Activated naive CD8-positive, alpha-beta T cell treated with anti-CD3 and anti-CD28 coated beads, Interleukin-2, amount 10 ng/mL, durations not matched to agents 7 days and 5 days (primary cell): ENCODE data around the gene ITGB3. TPM values are rescaled to one million over a fixed set of nuclear protein-coding genes. Genes with fewer than 3 reads are reported as not detected.
"Not testable (repeated sequence)": the region's sequence is repeated elsewhere in the genome, so short reads cannot be mapped to it uniquely, and the experiment has no call there.

Experiments
- ATAC-seq: fragments of 150-1000 bp; cut with Tn5 transposase; one replicate; pipeline ENCODE4 v1.10.0; 2021; ENCODE audit warnings: low read depth, moderate library complexity
- POLR2A ChIA-PET: fragments of 350-600 bp; sonication (Branson Sonifier 250); formaldehyde crosslinking; loops from one replicate; lab custom pipeline; 2021; ENCODE audit warnings: antibody characterized with exemption; lab: Charles Lee
- DNase-seq: peaks from one replicate; pipeline ENCODE4 v3.0.0; 2021
- H3K27ac Mint-ChIP-seq: one replicate; pipeline ENCODE4 v1.8.0; 2022; ENCODE audit warnings: mild to moderate bottlenecking, mixed read lengths
- H3K27me3 Mint-ChIP-seq: one replicate; pipeline ENCODE4 v1.8.0; 2022; ENCODE audit warnings: mild to moderate bottlenecking, moderate library complexity, mixed read lengths
- H3K36me3 Mint-ChIP-seq: one replicate; pipeline ENCODE4 v1.8.0; 2021; ENCODE audit warnings: mild to moderate bottlenecking, mixed read lengths
- H3K4me1 Mint-ChIP-seq: one replicate; pipeline ENCODE4 v1.8.0; 2021; ENCODE audit warnings: mixed read lengths
- H3K4me3 Mint-ChIP-seq: one replicate; pipeline ENCODE4 v1.8.0; 2022; ENCODE audit warnings: mild to moderate bottlenecking, moderate library complexity, mixed read lengths
- H3K9me3 Mint-ChIP-seq: one replicate; pipeline ENCODE4 v1.8.0; 2021; ENCODE audit warnings: mixed read lengths
- total RNA-seq, 2 experiments: library from RNA; stranded (reverse); gene quantifications; one replicate each; pipeline ENCODE4 v1.2.3, GENCODE V29; 2021

ITGB3 gene
- total RNA-seq, 2 experiments from 2014 or later = 0.17 TPM; not detected in 1

GRCh38 chr17:47265983-47266541 lies 12.4 kb downstream of the ITGB3 start:
- H3K27me3 Mint-ChIP-seq = peaks cover 17% of the 10 kb centered on the region
- DNase-seq (no peak), ATAC-seq (no peak)

DNA sequence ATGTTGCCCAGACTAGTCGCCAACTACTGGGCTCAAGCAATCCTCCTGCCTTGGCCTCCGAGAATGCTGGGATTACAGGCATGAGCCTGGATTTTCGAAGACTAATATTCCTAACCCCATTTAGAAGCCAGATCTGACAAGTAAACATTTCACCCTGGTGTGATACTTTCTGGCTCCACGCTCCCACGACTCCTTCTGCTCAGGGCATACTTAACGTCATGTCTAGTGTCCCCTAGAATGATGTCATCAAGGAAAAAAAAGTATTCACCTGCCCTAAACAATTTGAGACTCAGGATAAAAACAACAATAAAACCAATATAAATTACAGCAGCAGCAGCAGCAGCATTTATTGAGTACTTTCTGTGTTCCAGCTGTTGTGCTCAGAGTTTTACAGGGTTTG lies 13.2 kb downstream of the ITGB3 start:
- DNase-seq (no peak), ATAC-seq (no peak)
- H3K4me3 Mint-ChIP-seq = no peak overlapping the region
- no peaks in the 10 kb centered on the region for H3K36me3 Mint-ChIP-seq
- H3K27ac Mint-ChIP-seq = no peak overlapping the region
- H3K4me1 Mint-ChIP-seq = no peaks in the 10 kb centered on the region
- peaks cover 6% of the 10 kb centered on the region for H3K9me3 Mint-ChIP-seq
- peaks cover 20% of the 10 kb centered on the region for H3K27me3 Mint-ChIP-seq
- POLR2A ChIA-PET = no interaction called here

More at GRCh38 chr17:47265983-47266541, 12.4 kb downstream of the ITGB3 start:
- Mint-ChIP-seq H3K4me3 (no peak overlapping the region), H3K9me3 (peaks cover 6% of the 10 kb centered on the region), H3K36me3 (no peaks in the 10 kb centered on the region), H3K4me1 (no peaks in the 10 kb centered on the region), H3K27ac (no peak overlapping the region)
- POLR2A ChIA-PET = no interaction called here

DNA sequence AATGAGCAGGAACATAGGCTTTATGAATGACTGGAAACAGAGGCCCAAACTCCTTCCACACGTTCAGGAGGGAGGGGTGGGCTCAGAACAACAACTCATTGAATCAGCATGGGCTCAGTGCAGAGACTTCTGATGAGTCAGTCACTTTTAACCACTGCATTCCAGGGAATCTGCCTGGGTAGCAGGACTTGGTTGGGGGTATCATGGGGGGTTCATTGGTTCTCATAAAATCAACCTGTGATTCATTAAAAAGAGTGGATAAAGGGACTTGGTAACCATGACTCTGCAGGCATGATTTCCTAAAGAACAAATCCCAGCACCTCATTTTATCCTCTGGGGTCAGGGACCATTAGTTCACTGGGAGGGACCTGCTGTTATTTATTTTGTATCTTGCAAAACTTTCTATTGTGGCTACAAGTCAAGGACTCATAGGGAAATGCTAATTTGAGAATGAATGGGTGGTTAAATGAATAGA lies 13.8 kb downstream of the ITGB3 start:
- no peaks in the 10 kb centered on the region for H3K4me1 Mint-ChIP-seq
- H3K27ac Mint-ChIP-seq = no peak overlapping the region
- peaks cover 18% of the 10 kb centered on the region for H3K27me3 Mint-ChIP-seq
- H3K9me3 Mint-ChIP-seq = peaks cover 6% of the 10 kb centered on the region
- H3K4me3 Mint-ChIP-seq = no peak overlapping the region
- ATAC-seq = no peak
- no peaks in the 10 kb centered on the region for H3K36me3 Mint-ChIP-seq
- POLR2A ChIA-PET = no interaction called here
- no peak for DNase-seq

DNA sequence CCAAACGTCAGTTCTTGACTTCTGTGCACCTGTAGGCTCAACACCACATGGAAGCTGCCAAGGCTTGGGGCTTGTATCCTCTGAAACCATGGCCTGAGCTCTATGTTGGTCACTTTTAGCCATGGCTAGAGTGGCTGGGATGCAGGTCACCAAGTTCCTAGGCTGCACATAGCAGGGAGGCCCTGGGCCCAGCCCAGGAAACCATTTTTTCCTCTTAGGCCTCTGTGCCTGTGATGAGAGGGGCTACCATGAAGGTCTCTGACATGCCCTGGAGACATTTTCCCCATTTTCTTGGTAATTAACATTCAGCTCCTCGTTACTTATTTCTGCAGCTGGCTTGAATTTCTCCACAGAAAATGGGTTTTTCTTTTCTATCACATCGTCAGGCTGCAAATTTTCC lies 15.3 kb downstream of the ITGB3 start:
- H3K4me1 Mint-ChIP-seq, H3K27ac Mint-ChIP-seq, ATAC-seq, H3K36me3 Mint-ChIP-seq, H3K9me3 Mint-ChIP-seq, H3K4me3 Mint-ChIP-seq, DNase-seq, POLR2A ChIA-PET: not testable (repeated sequence)
- peaks cover 20% of the 10 kb centered on the region for H3K27me3 Mint-ChIP-seq

GRCh38 chr17:47269561-47270280 lies 16.1 kb downstream of the ITGB3 start:
- ATAC-seq, H3K36me3 Mint-ChIP-seq, H3K4me1 Mint-ChIP-seq, H3K9me3 Mint-ChIP-seq, H3K4me3 Mint-ChIP-seq, H3K27ac Mint-ChIP-seq, POLR2A ChIA-PET, DNase-seq: not testable (repeated sequence)
- peaks cover 27% of the 10 kb centered on the region for H3K27me3 Mint-ChIP-seq

DNA sequence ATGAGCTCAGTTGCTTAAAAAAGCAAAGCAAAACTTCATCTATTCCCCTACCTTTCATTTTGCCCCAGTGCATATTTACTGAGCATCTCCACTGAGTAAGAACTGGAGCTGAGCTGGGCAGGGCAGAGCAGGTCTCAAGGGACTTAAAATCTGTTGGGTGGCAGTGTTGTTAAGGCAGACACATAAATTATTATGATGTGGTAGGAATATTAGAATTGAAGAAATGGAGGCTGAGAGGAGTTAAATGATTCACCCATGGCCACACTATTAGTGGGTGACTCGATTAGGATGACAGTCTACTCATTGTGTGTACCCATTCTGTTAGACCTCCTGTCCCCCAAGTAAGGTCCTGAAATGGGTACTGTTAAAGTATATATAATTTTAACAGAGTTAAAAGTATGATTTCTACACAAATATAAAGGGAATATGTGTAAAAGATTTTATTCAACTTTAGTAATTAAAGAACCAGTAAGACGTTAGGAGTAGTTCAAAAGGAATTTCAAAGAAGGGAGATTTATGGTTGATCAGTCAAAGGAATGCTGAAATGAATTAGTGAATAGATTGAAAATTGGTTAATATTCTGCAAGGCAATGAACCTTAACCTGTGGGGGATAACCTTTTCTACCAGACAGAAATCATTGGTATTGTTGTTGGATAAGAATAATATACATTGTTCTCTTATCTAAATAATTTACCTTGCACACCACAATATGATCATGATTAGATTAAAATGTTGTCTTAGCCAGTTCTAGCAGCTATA lies 17.5 kb downstream of the ITGB3 start:
- POLR2A ChIA-PET = no interaction called here
- ATAC-seq = no peak
- no peaks in the 10 kb centered on the region for H3K36me3 Mint-ChIP-seq
- peaks cover 6% of the 10 kb centered on the region for H3K9me3 Mint-ChIP-seq
- H3K27ac Mint-ChIP-seq = no peak overlapping the region
- no peak overlapping the region for H3K4me3 Mint-ChIP-seq
- peaks cover 30% of the 10 kb centered on the region for H3K27me3 Mint-ChIP-seq
- no peaks in the 10 kb centered on the region for H3K4me1 Mint-ChIP-seq
- DNase-seq = no peak

- Mint-ChIP-seq H3K4me1 (no peaks in the 10 kb centered on the region), H3K27me3 (peaks cover 28% of the 10 kb centered on the region), H3K27ac (no peak overlapping the region), H3K36me3 (no peaks in the 10 kb centered on the region), H3K4me3 (no peak overlapping the region), H3K9me3 (peaks cover 6% of the 10 kb centered on the region)
- no peak for ATAC-seq
- DNase-seq = no peak
- POLR2A ChIA-PET = no interaction called here
Measured at GRCh38 chr17:47272491-47272890, 18.9 kb downstream of the ITGB3 start.

DNA sequence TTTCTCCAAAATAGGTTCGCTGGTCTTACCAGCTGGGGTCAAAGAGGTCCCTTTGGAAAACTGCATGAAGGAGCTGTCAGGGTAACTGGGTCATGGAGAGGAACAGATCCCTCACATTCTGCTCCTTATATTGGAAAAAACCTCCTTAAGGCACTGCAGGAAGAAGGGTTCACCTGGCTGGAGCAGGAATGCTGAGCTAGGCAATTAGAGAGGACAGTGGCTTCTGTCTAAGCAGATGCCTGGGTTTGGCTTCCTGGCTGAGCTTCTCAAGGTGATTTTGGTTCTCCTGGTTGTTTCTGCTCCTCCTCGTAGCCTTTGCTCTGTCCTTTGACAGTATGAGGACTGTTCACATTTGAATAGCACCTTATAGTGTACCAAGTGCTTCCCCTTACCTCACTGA lies 19.6 kb downstream of the ITGB3 start:
- ATAC-seq (no peak), DNase-seq (no peak)
- POLR2A ChIA-PET = interaction anchor here (0.6 kb wide), 1 partner anchor 160 kb away, joined by 4 read pairs; no protein-coding TSS in a partner anchor
- Mint-ChIP-seq H3K27ac (no peak overlapping the region), H3K27me3 (peaks cover 28% of the 10 kb centered on the region), H3K9me3 (peaks cover 6% of the 10 kb centered on the region), H3K4me1 (no peaks in the 10 kb centered on the region), H3K4me3 (no peak overlapping the region), H3K36me3 (no peaks in the 10 kb centered on the region)

GRCh38 chr17:47274319-47275069 lies 20.9 kb downstream of the ITGB3 start:
- no peaks in the 10 kb centered on the region for H3K36me3 Mint-ChIP-seq
- ATAC-seq (no peak), DNase-seq (no peak)
- no peak overlapping the region for H3K4me3 Mint-ChIP-seq
- H3K9me3 Mint-ChIP-seq = peaks cover 3% of the 10 kb centered on the region
- H3K4me1 Mint-ChIP-seq = peaks cover 3% of the 10 kb centered on the region
- no peak overlapping the region for H3K27ac Mint-ChIP-seq
- POLR2A ChIA-PET = no interaction called here
- H3K27me3 Mint-ChIP-seq = peaks cover 26% of the 10 kb centered on the region

DNA sequence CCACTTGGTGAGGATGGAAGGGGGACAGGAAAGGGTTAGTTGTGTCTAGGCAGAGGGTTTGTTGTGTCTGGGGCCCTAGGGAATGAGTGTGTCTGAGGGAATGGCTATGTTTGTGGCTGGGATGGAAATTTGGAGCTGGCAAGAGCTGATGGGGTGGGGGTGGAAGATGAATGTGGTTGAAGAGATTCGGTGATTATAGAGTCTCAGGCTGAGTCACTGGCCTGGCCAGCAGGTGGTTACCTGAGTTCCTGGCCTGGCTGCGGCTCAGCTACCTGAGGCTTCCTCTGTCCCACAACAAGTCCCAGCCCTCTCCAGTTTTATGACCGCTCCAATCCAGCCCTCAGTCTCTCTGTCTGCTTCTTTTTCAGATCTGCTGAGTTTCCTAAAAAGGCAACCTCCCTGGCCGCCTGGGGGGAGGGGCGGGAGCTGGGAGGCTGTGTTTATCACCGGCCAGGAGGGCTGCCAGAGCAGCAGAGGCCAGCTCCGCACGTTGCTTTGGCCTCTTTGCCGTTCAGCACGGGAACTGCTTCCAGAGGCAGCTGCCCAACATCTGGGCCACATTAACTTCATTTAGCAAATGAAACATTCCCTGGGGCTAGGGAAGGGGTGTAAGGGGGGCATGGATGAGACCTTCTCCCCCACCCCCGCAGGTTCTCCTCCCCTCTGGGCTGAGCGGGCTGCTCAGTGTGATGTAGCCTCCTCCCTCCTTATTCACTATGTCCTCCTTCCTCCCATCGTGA lies 21.8 kb downstream of the ITGB3 start:
- Mint-ChIP-seq H3K9me3 (no peaks in the 10 kb centered on the region), H3K27ac (no peak overlapping the region), H3K4me1 (peaks cover 3% of the 10 kb centered on the region), H3K36me3 (no peaks in the 10 kb centered on the region), H3K27me3 (peaks cover 25% of the 10 kb centered on the region), H3K4me3 (no peak overlapping the region)
- ATAC-seq (no peak), DNase-seq (no peak)
- POLR2A ChIA-PET = no interaction called here

DNA sequence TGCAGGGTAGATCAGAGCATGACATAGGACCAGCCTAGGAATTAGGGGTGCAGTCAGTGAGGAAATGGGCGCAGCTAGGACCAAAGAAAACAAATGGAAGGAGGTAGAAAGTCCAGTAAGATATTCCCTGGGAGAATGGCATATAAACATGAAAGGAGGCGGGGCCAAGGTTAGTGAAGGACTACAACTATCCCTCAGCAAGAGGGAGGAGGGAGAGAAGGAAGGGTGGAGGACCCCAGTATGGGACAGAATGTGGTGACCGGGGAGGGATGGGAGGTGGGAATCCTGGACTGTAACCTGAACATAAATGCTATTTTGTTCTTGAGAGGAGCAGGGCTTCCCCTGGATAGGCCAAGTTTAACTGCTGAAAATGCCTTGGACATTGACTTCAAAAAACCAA lies 22.8 kb downstream of the ITGB3 start:
- ATAC-seq (no peak), DNase-seq (no peak)
- Mint-ChIP-seq H3K27me3 (peaks cover 19% of the 10 kb centered on the region), H3K9me3 (no peaks in the 10 kb centered on the region), H3K27ac (no peak overlapping the region), H3K4me1 (peaks cover 3% of the 10 kb centered on the region), H3K4me3 (no peak overlapping the region), H3K36me3 (no peaks in the 10 kb centered on the region)
- POLR2A ChIA-PET = no interaction called here

DNA sequence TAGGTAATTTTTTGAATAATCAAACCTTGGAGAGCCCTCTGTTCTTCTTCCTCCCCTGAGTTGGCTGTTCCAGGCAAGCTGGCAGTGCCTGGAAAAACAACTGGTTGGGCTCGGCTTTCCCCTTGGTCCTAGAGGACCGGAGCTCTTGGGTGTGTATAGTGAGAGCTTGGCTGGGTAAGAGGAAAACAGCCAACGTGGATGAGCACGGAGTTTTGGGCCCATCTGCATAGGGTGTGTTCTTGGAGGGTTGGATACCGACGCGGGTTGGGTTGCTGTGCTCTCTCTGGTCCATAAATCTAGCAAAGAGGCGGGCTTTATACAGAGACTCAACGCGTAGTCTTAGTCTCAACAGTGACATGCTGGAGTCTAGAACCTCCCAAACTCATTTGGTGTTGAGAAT lies 23.2 kb downstream of the ITGB3 start:
- H3K4me1 Mint-ChIP-seq = peaks cover 3% of the 10 kb centered on the region
- DNase-seq (no peak), ATAC-seq (no peak)
- H3K4me3 Mint-ChIP-seq = no peak overlapping the region
- no peak overlapping the region for H3K27ac Mint-ChIP-seq
- no peaks in the 10 kb centered on the region for H3K9me3 Mint-ChIP-seq
- H3K36me3 Mint-ChIP-seq = no peaks in the 10 kb centered on the region
- peaks cover 19% of the 10 kb centered on the region for H3K27me3 Mint-ChIP-seq
- POLR2A ChIA-PET = no interaction called here
